Putamen (tissue), 1 donor: ENCODE data around the gene SERAC1.
A peak's percentile ranks its signal among the peaks of the same experiment; 100 is the strongest.
"Not testable (repeated sequence)": the region's sequence is repeated elsewhere in the genome, so short reads cannot be mapped to it uniquely, and the experiment has no call there.

Experiments used
- DNase-seq: peaks from one replicate; pipeline ENCODE4 v3.0.0-alpha.2; 2016; ENCODE audit warnings: low spot score

Gene SERAC1

GRCh38 chr6:158174024-158174423, 6.0 kb upstream of the SERAC1 start:
- DNase-seq: no peak

GRCh38 chr6:158172001-158172400, 3.9 kb upstream of the SERAC1 start:
- DNase-seq: no peak

- DNase-seq: peak; percentile 9
Observed at GRCh38 chr6:158170656-158171081, 2.6 kb upstream of the SERAC1 start.

GRCh38 chr6:158169634-158170033, 1.6 kb upstream of the SERAC1 start:
- not testable (repeated sequence) for DNase-seq

GRCh38 chr6:158165919-158166416, 2.1 kb downstream of the SERAC1 start:
- no peak for DNase-seq

GRCh38 chr6:158164579-158165170, 3.4 kb downstream of the SERAC1 start:
- peak; percentile 14 for DNase-seq

GRCh38 chr6:158161566-158162254, 6.4 kb downstream of the SERAC1 start:
- DNase-seq: no peak

- no peak for DNase-seq
Observed at GRCh38 chr6:158160932-158161539, 7.0 kb downstream of the SERAC1 start.

GRCh38 chr6:158158748-158159147, 9.3 kb downstream of the SERAC1 start:
- no peak for DNase-seq

- DNase-seq: no peak
Observed at GRCh38 chr6:158158123-158158522, 9.9 kb downstream of the SERAC1 start.

GRCh38 chr6:158157064-158157764, 10.8 kb downstream of the SERAC1 start:
- no peak for DNase-seq

GRCh38 chr6:158154816-158155215, 13.2 kb downstream of the SERAC1 start:
- DNase-seq: no peak

GRCh38 chr6:158153576-158153975, 14.5 kb downstream of the SERAC1 start:
- no peak for DNase-seq

GRCh38 chr6:158152659-158153058, 15.4 kb downstream of the SERAC1 start:
- no peak for DNase-seq

GRCh38 chr6:158152025-158152424, 16.0 kb downstream of the SERAC1 start:
- not testable (repeated sequence) for DNase-seq

GRCh38 chr6:158150701-158151100, 17.4 kb downstream of the SERAC1 start:
- DNase-seq: no peak

- no peak for DNase-seq
Observed at GRCh38 chr6:158149641-158150040, 18.4 kb downstream of the SERAC1 start.

- no peak for DNase-seq
Observed at GRCh38 chr6:158143700-158144099, 24.4 kb downstream of the SERAC1 start.

- no peak for DNase-seq
Observed at GRCh38 chr6:158142789-158143188, 25.3 kb downstream of the SERAC1 start.

GRCh38 chr6:158131926-158132325, 36.1 kb downstream of the SERAC1 start:
- no peak for DNase-seq

GRCh38 chr6:158125271-158125670, 42.8 kb downstream of the SERAC1 start:
- DNase-seq: no peak

GRCh38 chr6:158124288-158124687, 43.8 kb downstream of the SERAC1 start:
- no peak for DNase-seq

- DNase-seq: no peak
Observed at GRCh38 chr6:158122048-158122447, 46.0 kb downstream of the SERAC1 start.
